Activated naive CD4-positive, alpha-beta T cell treated with anti-CD3 and anti-CD28 coated beads, Interleukin-2, amount 10 ng/mL, durations not matched to agents 7 days and 5 days (primary cell): ENCODE measurements around the gene IDI2.
A peak's percentile ranks its signal among the peaks of the same experiment; 100 is the strongest.
"Not testable (repeated sequence)": the region's sequence is repeated elsewhere in the genome, so short reads cannot be mapped to it uniquely, and the experiment has no call there.

Experiments used
- CTCF ChIA-PET: fragments of 350-600 bp; sonication (Branson Sonifier 250); formaldehyde crosslinking; loops from one replicate; lab custom pipeline; 2021; ENCODE audit warnings: antibody characterized with exemption; lab: Charles Lee
- DNase-seq: peaks from one replicate; pipeline ENCODE4 v3.0.0-alpha.2; 2020
- H3K27ac Mint-ChIP-seq: one replicate; pipeline ENCODE4 v1.8.0; 2021; ENCODE audit warnings: mild to moderate bottlenecking, moderate library complexity, mixed read lengths
- H3K27me3 Mint-ChIP-seq: one replicate; pipeline ENCODE4 v1.8.0; 2021; ENCODE audit warnings: mild to moderate bottlenecking, mixed read lengths
- H3K36me3 Mint-ChIP-seq: one replicate; pipeline ENCODE4 v1.8.0; 2021; ENCODE audit warnings: mixed read lengths
- H3K4me1 Mint-ChIP-seq: one replicate; pipeline ENCODE4 v1.8.0; 2021; ENCODE audit warnings: mixed read lengths
- H3K4me3 Mint-ChIP-seq: one replicate; pipeline ENCODE4 v1.8.0; 2021; ENCODE audit warnings: mild to moderate bottlenecking, moderate library complexity, mixed read lengths
- H3K9me3 Mint-ChIP-seq: one replicate; pipeline ENCODE4 v1.8.0; 2021; ENCODE audit warnings: mixed read lengths

Gene IDI2

DNA sequence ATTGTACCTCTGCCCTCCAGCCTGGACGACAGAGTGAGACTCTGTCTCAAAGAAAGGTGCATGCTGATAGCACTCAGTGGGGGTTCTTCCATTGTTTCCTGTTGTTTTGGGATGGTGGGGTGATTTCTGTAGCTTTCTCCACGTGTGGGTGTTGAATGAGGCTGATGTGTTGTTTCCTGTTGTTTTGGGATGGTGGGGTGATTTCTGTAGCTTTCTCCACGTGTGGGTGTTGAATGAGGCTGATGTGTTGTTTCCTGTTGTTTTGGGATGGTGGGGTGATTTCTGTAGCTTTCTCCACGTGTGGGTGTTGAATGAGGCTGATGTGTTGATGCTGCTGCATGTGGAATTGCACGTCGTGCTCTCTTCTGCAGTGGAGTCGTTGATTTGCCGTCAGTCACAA, 15.7 kb downstream of the IDI2 start:
- H3K27ac Mint-ChIP-seq = peak overlapping the region; percentile 83
- CTCF ChIA-PET, H3K27me3 Mint-ChIP-seq: not testable (repeated sequence)

DNA sequence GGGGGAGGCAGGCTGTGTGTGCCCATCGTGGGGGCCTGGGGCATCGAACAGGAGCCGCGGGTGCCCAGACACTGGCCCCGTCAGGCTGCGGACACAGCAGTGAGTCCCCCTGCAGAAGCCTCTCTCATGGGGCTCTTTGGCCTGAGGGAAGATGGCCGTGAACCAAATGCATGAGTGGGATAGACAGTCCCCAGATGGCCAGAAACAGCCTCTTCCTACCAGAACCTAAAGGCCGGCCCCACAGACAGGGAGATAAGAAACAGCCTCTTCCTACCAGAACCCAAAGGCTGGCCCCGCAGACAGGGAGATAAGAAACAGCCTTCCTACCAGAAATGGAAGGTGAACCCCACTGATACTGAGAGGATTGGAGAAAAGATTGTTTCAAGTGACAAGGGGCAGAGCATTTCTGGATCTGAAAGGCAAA, 16.6 kb downstream of the IDI2 start:
- CTCF ChIA-PET = no interaction called here
- Mint-ChIP-seq H3K4me3 (no peak overlapping the region), H3K36me3 (peaks cover 69% of the 10 kb centered on the region)

More for the DNA sequence above, 15.7 kb downstream of the IDI2 start:
- peaks cover 72% of the 10 kb centered on the region for H3K36me3 Mint-ChIP-seq
- DNase-seq, H3K9me3 Mint-ChIP-seq, H3K4me1 Mint-ChIP-seq, H3K4me3 Mint-ChIP-seq: not testable (repeated sequence)

DNA sequence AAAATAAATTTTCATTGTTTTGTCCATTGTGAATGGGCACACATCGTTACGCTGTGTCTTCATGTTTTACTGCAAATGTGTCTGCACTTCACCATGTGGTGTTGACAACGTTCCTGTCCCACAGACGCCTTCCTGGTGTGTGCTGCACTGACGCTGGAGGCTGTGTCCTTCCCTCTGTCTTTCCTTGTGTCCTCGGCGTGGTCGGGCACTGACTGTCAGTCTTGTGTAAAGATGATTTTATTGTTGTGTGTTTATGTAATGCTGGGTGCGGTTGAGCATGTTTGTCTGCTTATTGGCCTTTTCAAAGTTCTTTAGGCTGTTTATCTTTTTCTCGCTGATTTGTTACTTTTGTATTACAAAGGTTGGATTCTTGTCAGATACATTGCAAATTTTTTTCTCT, 18.1 kb downstream of the IDI2 start:
- H3K4me1 Mint-ChIP-seq = peaks cover 7% of the 10 kb centered on the region
- peaks cover 4% of the 10 kb centered on the region for H3K9me3 Mint-ChIP-seq
- no peaks in the 10 kb centered on the region for H3K27me3 Mint-ChIP-seq
- peaks cover 75% of the 10 kb centered on the region for H3K36me3 Mint-ChIP-seq
- no peak for DNase-seq
- CTCF ChIA-PET = no interaction called here
- peak overlapping the region; percentile 67 for H3K27ac Mint-ChIP-seq
- H3K4me3 Mint-ChIP-seq = no peak overlapping the region

More for the DNA sequence above, 16.6 kb downstream of the IDI2 start:
- Mint-ChIP-seq H3K27ac (peak overlapping the region; percentile 83), H3K27me3 (no peaks in the 10 kb centered on the region), H3K4me1 (peaks cover 7% of the 10 kb centered on the region), H3K9me3 (no peaks in the 10 kb centered on the region)
- no peak for DNase-seq

DNA sequence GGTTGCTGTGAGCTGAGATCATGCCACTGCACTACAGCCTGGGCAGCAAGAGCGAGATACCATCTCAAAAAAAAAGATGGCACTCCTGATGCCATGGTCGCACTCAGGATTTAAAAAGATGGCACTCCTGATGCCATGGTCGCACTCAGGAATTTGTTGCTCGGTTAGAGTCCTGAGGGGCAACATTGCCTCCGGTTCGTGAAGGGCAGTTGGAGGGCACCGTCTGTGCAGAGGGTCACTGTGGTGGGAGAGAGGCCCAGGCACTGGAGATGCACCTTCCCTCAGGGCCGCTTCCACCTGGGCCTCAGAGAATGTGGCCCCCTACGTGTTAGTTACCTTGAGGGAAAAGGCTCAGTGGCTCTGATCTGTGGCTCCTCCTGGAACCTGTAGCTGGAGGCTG, 19.1 kb downstream of the IDI2 start:
- H3K4me3 Mint-ChIP-seq = no peak overlapping the region
- CTCF ChIA-PET = no interaction called here
- no peaks in the 10 kb centered on the region for H3K27me3 Mint-ChIP-seq
- H3K27ac Mint-ChIP-seq = no peak overlapping the region
- no peak for DNase-seq
- H3K4me1 Mint-ChIP-seq = peaks cover 7% of the 10 kb centered on the region
- H3K36me3 Mint-ChIP-seq = peaks cover 72% of the 10 kb centered on the region
- H3K9me3 Mint-ChIP-seq = peaks cover 8% of the 10 kb centered on the region

DNA sequence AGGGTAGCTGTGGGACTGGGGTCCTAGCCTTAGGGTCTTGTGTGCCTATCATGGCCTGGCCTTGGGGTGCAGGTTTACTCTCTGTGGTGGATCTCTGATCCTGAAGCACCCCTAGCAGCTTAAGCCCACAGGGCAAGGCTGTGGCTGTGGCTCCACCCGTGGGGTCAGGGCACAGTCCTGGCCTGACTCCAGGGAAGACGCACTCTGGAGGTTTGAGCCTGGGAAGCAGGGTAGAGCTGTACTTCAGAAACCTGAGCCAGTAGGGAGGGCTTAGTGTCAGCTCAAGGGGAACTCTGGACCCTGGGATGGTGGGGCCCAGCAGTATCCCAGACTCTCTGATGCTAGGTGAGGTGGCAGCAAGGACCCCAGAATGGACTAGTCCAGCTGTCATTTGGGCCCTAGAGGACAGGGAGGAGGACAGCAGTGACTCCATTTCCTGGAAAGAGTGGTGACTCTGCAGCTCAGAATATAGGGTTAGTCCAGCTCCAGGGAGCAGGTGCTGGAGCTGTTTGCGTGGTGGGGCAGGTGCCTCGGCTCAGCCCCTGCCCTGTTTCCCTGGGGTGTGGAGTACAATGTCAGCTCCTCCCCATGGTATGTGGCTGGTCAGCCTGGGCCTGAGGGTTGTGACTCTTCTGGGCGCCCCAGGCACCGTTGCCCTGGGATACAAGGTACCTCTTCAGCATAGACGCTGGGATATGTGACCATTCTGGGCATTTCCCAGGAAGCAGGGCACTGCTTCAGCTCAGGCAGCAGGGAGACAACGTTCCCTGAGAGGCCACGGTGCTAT, 21.6 kb downstream of the IDI2 start:
- no peaks in the 10 kb centered on the region for H3K4me1 Mint-ChIP-seq
- no peak for DNase-seq
- peaks cover 8% of the 10 kb centered on the region for H3K9me3 Mint-ChIP-seq
- H3K27me3 Mint-ChIP-seq = no peaks in the 10 kb centered on the region
- no peak overlapping the region for H3K27ac Mint-ChIP-seq
- H3K4me3 Mint-ChIP-seq = no peak overlapping the region
- H3K36me3 Mint-ChIP-seq = peaks cover 72% of the 10 kb centered on the region
- CTCF ChIA-PET = no interaction called here

DNA sequence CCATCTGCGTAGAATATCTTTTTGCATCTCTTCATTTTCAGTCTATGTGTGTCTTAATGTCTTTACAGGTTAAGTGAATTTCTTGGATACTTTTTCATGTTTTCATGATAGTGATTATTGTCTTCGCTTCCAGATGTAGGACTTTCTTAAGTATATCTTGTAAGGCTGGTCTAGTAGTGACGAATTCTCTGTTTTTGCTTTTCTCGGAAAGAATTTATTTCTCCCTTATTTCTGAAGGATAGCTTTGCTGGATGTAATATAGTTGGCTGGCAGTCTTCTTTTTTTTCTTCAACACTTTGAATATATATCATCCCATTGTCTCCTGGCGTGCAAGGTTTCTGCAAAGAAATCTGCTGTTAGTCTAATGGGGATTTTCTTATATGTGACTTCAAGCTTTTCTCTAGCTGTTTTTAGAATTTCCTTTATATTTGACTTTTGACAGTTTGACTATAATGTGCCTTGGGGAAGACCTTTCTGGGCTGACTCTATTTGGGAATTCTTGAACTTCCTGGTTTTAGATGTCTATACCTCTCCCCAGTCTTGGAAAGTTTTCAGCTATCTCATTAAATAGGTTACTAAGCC, 23.1 kb downstream of the IDI2 start:
- DNase-seq = no peak
- CTCF ChIA-PET = no interaction called here
- peaks cover 75% of the 10 kb centered on the region for H3K36me3 Mint-ChIP-seq
- no peaks in the 10 kb centered on the region for H3K4me1 Mint-ChIP-seq
- H3K9me3 Mint-ChIP-seq = peaks cover 8% of the 10 kb centered on the region
- no peaks in the 10 kb centered on the region for H3K27me3 Mint-ChIP-seq
- H3K27ac Mint-ChIP-seq = no peak overlapping the region
- no peak overlapping the region for H3K4me3 Mint-ChIP-seq

DNA sequence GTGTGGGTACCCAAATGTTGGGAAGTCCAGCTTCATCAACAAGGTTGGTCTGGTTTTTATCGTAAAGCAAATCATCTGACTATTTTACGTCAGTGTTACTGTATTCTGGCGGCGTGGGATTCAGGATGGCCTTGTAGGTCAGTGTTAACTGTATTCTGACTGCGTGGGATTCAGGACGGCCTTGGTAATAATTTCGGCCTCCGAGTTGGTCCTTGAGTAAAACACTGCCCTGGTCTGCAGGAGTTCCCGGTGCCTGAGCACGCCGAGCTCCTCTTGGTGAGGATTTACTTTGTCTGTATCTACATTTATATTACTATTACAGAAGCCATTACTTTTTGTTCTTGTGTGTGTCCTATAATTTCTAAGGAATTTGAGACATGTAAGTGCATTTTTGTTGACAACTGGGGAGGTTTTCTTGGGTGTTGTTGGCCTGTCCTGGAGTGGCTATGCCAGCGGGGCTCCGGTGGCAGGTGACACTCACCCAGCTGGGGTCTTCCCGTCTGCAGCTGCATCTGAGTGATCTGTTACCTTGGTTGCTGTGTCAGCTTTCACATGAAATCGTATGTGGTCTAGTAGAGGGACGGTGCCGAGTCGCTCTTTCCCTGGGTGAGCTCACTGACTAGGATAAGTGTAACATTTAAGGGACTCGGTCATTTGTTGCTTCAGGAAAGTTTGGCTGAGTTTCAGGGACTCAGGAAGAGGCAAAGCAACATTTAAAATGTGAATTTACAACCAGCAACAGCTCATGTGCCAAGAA, 28.2 kb downstream of the IDI2 start:
- Mint-ChIP-seq H3K36me3 (peaks cover 72% of the 10 kb centered on the region), H3K27ac (no peak overlapping the region)
- CTCF ChIA-PET = no interaction called here

DNA sequence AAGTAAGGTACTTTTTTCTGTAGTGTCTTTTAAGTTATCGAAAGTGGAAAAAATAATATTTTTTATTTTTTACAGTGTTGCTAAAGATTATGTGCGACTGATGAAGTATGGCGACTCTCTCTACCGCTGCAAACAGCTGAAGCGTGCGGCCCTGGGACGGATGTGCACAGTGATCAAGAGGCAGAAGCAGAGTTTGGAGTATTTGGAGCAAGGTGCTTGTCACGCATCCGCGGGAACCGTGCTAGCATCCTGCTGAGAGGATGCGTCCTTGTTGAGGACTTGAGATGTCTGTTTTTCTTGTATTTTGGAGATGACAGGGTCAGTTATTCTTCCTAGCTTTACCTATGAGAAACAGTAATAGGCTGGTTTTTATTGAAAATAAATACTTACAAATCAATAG, 29.6 kb downstream of the IDI2 start:
- peaks cover 65% of the 10 kb centered on the region for H3K36me3 Mint-ChIP-seq

More for the DNA sequence above, 28.2 kb downstream of the IDI2 start:
- Mint-ChIP-seq H3K4me3 (no peak overlapping the region), H3K27me3 (no peaks in the 10 kb centered on the region), H3K4me1 (no peaks in the 10 kb centered on the region), H3K9me3 (peaks cover 3% of the 10 kb centered on the region)
- DNase-seq = no peak

DNA sequence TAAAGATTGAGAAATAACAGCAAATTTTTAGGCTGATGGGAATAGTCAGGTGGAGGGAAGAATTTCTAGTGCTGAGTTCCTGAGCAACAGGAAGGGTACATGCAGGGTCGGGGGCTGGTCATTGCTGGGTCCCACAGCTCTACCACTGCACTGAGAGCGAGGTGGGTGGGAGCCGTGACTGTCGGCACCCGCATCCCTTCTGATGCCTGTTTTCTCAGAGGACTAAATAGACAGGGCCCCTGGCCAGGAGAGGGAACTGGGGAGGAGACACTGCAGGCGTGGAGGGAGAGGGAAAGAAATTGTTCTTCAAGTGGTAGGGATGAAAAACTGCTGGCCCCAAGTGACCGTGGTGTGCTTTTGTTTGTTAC, 30.1 kb downstream of the IDI2 start:
- H3K4me3 Mint-ChIP-seq = no peak overlapping the region
- no peaks in the 10 kb centered on the region for H3K27me3 Mint-ChIP-seq
- H3K4me1 Mint-ChIP-seq = peaks cover 9% of the 10 kb centered on the region
- CTCF ChIA-PET = no interaction called here
- DNase-seq = no peak
- no peak overlapping the region for H3K27ac Mint-ChIP-seq
- H3K36me3 Mint-ChIP-seq = peaks cover 64% of the 10 kb centered on the region
- H3K9me3 Mint-ChIP-seq = no peaks in the 10 kb centered on the region

More for the DNA sequence above, 29.6 kb downstream of the IDI2 start:
- no peaks in the 10 kb centered on the region for H3K9me3 Mint-ChIP-seq
- no peak for DNase-seq
- H3K4me1 Mint-ChIP-seq = peaks cover 4% of the 10 kb centered on the region
- H3K27ac Mint-ChIP-seq = no peak overlapping the region
- CTCF ChIA-PET = no interaction called here
- no peaks in the 10 kb centered on the region for H3K27me3 Mint-ChIP-seq
- no peak overlapping the region for H3K4me3 Mint-ChIP-seq

DNA sequence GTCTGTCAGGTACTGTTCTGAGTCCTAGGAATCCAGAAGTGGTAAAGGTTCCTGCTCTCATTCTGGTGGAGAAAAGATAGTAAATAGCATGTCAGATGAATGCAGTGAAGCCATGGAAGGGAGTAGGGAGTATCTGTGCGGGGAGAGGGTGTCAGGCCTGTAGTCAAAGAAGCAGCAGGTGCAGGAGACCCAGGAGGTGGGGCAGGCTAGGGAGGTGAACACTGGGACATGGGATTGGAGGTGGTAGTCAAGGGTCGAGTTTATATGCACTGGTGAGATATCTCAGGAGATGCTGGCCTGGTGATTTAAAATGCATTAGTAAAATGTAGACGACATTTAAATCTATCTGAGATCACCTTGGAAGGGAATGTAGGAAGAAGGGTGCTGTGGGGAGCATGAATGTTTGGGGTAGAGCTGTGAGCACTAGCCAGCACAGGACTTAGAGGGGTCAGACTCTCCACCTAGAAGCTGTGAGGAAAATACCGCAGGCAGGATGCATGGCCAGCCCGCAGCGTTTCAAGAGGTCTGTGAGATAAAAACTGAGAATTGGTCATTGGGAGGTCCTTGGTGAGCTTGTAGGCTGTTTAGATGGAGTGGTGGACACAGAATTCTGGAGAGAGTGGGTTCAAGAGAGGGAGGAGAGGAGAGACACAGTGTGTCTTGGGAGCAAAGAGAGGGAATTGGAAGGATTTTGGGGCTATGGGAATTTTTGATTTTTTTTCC, 30.7 kb downstream of the IDI2 start:
- Mint-ChIP-seq H3K27ac (no peak overlapping the region), H3K4me3 (no peak overlapping the region)

DNA sequence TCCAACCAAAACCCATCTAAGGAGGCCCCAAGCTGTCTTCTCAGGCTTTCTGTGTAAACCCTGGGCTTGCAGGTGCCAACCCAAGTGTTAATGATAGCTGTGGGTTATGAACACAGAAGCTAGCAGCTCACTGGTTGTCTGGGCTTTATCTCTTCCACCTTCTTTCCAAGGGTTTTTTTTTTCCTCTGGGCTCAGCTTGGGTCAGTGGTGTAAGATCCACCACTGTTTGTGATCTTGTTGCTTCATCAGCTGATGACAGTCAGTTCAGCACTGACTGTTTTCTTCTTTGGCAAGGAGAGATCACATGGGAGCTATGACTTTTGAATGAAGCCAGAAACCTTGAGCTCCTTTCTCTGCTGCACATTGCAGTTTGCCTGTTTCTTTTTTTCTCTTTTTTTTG, 32.8 kb downstream of the IDI2 start:
- Mint-ChIP-seq H3K4me3 (no peak overlapping the region), H3K27ac (no peak overlapping the region), H3K4me1 (peaks cover 30% of the 10 kb centered on the region), H3K9me3 (no peaks in the 10 kb centered on the region), H3K36me3 (peaks cover 51% of the 10 kb centered on the region), H3K27me3 (no peaks in the 10 kb centered on the region)
- CTCF ChIA-PET = no interaction called here
- DNase-seq = no peak

More for the DNA sequence above, 30.7 kb downstream of the IDI2 start:
- Mint-ChIP-seq H3K27me3 (no peaks in the 10 kb centered on the region), H3K36me3 (peaks cover 62% of the 10 kb centered on the region), H3K4me1 (peaks cover 13% of the 10 kb centered on the region), H3K9me3 (no peaks in the 10 kb centered on the region)
- no peak for DNase-seq
- CTCF ChIA-PET = no interaction called here

DNA sequence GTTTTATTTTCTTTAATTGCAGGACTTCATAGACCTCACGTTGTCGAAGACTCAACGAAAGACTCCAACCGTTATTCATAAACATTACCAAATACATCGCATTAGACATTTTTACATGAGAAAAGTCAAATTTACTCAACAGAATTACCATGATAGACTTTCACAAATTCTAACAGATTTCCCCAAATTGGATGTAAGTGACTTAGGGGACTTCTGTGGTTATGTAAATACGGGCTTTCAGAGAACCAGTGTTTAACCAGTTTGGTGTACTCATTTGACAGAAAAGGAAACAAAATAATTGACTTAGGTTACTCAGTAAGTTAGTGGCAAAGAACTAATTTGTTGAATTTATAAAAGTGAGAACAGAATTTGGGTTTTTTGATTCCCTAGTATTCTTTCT, 33.2 kb downstream of the IDI2 start:
- Mint-ChIP-seq H3K27ac (no peak overlapping the region), H3K4me1 (peaks cover 30% of the 10 kb centered on the region), H3K9me3 (no peaks in the 10 kb centered on the region), H3K4me3 (no peak overlapping the region), H3K36me3 (peaks cover 48% of the 10 kb centered on the region), H3K27me3 (no peaks in the 10 kb centered on the region)
- no peak for DNase-seq
- CTCF ChIA-PET = no interaction called here

DNA sequence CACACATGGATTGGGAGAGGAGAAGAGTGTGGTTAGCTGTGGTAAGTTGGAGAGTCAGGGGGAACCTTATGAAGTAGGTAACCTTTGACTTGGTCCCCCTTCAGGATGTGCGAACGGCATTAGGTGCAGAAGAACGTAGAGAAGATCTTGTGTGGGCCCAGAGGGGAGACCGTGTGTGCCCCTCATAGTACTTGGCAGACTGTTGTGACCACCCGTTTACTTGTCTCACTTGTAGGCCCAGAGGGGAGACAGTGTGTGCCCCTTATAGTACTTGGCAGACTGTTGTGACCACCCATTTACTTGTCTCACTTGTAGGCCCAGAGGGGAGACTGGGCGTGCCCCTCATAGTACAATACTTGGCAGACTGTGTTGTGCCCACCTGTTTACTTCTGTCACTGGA, 34.9 kb downstream of the IDI2 start:
- peaks cover 36% of the 10 kb centered on the region for H3K4me1 Mint-ChIP-seq
- H3K4me3 Mint-ChIP-seq = no peak overlapping the region
- peak overlapping the region; percentile 12 for H3K27ac Mint-ChIP-seq
- DNase-seq = no peak
- CTCF ChIA-PET = no interaction called here
- H3K27me3 Mint-ChIP-seq = no peaks in the 10 kb centered on the region
- H3K36me3 Mint-ChIP-seq = peaks cover 36% of the 10 kb centered on the region
- no peaks in the 10 kb centered on the region for H3K9me3 Mint-ChIP-seq
